DMS53 (cell line): ENCODE results near the gene OVCH2.
"Not testable (repeated sequence)": the region's sequence is repeated elsewhere in the genome, so short reads cannot be mapped to it uniquely, and the experiment has no call there.

Experiments
- DNase-seq: peaks from one replicate; lab custom pipeline; 2025; lab: John Stamatoyannopoulos, UW

The OVCH2 gene

GRCh38 chr11:7671347-7672215 is 34.7 kb downstream of the OVCH2 start:
- no peak for DNase-seq

DNA sequence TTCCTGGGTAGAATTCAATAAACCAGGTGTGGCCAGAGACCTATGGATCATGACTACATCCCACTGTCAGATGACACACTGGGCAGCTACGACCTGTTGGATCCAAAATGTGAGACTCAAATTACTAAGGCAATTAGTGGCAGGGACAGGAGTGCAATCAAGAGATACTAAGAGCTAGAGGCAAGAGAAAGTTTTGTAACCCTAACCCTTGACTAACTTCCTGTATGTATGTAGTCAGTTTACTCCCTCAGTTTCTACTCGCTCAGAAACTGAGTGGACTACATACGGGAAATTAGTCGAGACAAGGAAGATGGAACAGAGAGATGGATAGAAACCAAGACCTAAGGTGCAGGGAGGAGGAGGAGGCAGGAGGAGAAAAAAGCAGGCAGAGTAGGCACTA is 35.6 kb downstream of the OVCH2 start:
- DNase-seq, result no peak

DNA sequence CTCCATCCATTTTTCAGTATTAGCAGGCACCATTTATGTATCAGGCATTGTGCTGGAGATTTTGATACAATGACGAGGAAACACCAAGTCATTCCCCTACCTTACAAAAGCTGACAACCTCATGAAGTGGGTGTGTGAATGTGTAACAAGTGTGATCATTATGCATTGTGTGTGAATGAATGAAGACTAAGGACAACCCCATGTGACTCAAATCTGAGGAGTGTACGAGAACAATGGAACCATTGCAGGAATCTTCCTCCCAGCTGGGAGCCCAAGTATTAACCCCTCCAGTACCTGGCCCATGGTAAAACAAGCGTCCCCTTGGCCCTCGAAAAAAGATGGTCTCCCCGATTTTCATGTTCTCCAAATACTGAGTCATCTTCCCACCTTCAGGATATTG is 37.4 kb downstream of the OVCH2 start:
- no peak for DNase-seq

- DNase-seq, result no peak
Observed at GRCh38 chr11:7668464-7668863, 37.8 kb downstream of the OVCH2 start.

GRCh38 chr11:7667460-7667859 is 38.8 kb downstream of the OVCH2 start:
- peak; percentile 33 for DNase-seq

DNA sequence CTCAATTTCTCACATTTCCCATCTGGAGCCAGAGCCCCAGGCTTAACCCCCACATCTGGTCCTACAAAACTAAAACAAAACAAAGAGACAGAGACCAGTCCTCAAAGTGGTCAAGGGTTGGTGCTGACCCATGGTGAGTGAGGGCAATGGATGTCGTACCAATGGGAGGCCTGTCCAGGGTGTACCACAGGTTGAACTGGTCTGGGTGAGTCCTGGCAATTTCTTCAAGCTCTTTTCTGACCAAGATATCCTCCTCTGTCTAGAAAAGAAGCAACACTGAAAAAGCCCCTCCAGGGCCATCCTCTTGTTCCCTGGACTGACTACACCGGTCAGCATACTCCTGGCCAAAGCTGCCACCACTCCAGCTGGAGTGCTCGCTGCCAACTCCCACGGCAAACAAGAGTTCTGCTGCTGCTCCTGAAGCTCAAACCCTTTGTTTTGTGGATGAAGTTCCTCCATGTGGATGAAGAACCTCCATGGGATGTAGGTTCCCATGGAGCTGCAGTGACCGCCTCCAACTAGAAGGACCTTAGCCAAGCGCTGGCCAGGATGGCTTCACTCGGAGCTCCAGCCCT is 39.9 kb downstream of the OVCH2 start:
- DNase-seq, result no peak

DNA sequence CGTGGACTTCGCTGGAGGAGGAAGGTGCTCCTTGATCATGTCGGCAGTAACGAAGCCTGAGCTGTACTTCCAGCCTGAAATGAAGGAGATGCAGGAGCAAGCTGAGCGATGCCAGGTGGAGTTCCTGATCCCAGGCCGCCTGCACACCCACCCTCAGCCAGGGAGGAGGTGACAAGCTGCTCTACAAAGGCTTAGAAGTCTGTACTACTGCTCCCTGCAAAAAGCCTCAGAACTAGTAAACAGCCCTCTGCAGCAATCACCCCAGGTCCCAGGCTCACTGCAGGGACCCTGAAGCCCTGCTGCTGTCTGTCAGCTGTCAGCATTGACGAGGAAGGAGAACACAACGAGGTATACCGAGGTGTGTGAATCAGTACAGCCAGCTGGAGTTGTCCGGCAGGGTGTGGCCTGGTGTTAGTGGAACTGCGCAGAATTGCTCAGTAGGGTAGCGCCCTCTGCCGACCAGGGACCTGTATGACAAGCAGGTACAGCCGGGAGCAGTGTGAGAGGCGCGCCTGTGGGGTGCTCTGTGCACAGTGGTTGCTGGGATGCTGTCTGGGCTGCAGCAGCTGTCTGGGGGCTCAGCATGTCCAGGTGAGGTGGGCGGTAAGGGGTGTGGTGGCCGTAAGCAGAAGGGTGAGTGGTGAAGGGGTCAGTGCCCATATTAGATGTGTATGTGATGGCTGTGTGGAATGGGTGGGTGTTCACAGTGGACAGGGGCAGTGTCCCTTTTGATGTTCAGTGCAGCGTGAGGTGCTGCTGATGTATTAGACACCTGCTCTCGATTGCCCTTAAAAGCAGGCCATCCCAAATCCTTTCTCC is 40.6 kb downstream of the OVCH2 start:
- peak; percentile 90 for DNase-seq

DNA sequence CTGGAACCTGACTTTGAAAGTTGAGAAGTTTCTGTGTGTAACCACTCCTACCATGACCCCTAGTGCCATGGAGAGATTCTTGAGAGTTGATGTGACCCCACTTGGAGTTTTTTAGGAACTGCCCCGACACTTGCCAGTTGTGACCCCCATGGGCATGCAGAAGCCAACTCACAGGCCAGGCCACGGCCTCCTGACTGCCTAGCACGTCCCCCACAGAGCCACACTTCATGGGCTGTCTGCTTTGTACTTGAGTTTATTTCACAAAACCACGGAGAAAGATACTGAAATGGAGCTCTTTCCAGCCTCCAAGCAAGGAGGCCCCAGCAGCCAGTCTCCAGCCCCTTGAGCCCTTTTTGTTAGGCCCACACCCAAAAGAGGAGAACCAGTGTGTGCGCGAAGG is 41.4 kb downstream of the OVCH2 start:
- DNase-seq, result no peak

- not testable (repeated sequence) for DNase-seq
Observed at GRCh38 chr11:7663531-7663930, 42.7 kb downstream of the OVCH2 start.

DNA sequence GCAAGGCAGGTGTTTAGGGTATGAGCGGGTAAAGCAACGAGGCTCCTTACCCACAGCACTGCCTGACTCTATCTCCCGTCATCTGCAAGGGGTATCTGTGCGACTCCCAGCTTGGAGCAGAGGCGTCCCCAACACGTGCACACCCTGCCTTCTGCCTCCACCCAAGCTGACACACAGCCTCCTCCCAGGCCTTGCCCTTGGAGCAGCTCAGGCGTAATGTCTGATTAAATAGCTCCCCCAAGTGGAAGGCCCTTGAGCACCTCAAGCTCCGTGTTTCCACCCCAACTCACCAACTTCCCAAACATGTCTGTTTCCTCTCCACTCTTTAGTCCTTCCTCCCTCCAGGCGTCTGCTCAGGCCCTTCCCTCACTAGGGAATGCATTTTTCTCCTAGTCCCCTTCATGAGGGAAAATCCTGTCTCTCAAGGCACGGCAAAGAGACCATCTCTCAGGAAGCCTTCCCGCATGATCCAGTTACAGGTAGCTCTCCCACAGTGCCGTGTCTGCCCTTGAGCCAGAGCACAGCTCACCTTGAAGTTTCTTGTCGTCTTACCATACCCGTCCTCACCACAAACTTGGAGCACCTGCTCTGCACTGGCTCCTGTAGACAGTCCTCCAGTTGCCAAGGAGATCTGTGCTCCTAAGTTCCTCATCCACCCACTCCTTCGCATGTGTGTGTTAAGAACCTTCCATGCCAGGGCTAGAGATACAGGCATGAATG is 48.8 kb downstream of the OVCH2 start:
- DNase-seq, result peak; percentile 82

GRCh38 chr11:7656704-7657103 is 49.6 kb downstream of the OVCH2 start:
- no peak for DNase-seq

DNA sequence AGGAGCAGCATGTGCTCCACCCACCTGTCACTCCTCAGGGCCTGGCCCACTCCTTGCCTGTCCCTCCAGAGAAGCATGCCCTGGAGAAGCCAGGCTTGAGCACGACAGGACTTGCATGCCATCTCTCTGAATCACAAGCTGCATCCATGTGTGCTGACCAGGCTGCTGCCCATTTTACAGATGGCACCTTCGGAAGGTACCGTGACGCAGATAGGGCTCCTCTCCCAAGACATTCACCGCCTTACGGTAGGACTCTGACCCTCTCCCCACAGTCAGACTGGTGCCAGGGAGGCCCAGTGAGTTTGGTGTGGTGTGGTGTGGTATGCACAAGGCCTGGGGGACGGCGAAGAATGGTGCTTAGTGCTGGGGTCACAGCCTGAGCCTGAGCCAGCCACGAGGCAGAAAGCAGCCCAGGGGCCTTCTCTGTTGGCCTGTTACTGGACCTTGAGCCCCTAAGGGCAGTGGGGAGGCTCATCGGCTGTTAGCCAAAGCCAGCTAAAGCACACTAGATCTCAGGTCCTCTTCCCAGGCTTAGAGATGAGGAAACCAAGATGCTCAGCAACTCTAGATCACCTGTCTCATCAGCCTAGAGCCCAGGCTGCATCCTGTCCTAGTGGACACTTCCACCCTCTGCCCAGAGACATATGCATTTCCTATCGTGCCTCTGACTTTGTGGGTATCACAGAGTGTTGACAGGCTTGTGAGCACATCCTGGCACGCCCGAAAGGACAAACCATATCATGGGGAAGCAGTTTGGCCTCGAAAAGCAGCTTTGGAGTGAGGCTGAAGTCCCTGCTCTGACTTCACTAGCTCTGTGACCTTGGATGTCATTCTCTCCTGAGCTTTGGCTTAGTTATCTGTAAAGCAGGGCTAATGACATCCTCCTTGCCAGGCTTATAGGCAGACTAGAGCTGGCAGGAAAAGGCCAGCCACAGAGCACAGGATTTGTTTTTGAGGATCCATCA is 50.7 kb downstream of the OVCH2 start:
- DNase-seq, result no peak

DNA sequence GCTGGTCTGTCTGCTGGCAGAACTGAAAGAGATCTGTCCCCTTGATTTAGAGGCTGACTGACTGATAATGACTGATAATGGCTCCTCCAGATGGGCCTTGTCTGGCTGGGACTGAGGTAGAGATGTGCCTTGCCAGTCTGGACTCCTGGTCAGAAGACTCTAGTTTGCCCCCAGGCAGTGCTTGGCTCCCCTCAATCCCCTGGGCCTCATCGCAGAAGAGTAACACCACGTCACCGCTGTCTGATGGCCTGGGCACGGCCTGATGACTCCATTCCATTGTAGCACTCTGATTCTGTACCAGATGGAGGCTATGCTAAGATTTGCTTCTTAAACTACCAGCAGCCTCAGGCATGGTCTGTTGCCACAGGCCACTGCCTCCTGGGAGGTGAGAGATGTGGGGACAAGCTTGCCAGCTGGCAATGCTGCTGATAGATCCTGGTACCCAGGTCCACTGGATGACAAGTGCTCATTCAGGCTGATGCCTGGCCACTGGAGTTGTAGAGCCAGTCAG is 52.0 kb downstream of the OVCH2 start:
- no peak for DNase-seq

DNA sequence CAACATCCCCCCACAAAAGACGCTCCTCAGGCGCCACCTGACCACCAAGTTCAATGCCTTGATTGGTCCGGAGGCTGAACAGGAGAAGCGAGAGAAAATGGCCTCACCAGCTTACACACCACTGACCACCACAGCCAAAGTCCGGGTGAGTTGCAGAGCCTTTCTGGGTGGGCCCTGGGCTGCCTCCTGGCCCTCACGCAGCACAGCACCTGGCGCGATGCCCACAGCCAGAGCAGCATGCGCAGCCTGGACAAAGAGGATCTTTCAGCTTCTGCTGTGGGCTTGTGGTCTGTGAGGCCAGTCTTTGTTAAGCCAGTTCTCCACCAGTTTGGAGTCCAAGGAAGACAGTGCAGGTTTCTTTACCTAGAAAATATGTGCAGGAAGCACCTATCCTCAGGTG is 54.6 kb downstream of the OVCH2 start:
- no peak for DNase-seq

DNA sequence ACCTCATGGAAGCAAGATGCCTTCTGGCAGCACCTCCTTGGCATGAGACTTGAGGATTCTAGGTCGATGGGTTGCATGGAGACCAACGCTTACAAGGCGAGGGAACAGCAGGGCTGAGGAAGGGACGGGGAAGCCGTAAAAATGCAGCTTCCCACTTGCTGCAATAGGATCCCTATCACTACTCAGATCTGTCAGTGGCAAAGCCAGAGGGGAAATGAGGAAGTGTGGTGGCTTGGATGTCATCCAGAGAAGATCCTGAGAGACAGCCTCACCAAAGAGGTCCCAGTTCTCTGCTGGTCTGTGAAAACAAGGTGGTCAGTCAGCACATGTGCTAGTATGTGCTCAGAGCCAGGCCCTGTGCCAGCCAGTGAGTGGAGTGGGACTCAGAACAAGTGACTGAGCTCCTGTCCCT is 55.1 kb downstream of the OVCH2 start:
- DNase-seq, result no peak

DNA sequence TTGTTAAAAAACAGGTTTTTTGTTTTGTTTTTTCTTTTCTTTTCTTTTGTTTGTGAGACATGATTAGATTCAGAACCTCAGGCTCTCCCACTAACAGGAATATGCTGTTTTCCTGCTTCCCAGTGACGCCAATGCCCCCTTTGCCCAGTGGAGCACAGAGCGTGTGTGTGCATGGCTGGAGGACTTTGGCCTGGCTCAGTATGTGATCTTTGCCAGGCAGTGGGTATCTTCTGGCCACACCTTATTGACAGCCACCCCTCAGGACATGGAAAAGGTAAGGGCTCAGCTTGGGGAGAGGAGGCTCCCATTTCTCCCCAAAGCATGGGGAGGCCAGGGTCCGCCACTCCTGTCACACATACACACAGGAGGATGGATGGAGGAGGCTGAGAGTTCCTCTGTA is 58.0 kb downstream of the OVCH2 start:
- DNase-seq, result no peak

DNA sequence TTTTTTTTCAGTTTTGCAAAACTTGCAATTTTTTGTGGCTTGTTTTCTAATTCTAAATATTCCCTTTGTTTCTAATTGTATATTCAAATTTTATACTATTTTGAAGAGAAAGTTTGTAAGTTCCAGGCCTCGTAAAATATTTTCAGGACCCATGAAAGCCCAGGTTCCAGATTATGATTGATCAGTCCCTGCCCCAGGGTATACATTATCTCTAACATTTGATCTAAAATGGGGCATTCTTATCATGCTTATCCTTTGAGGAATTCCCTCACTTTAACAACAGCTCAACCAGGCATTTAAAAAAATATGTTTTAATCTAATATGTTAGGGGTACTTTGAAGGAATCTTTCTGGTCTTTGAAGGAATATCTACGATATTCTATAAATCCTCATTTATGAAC is 59.4 kb downstream of the OVCH2 start:
- no peak for DNase-seq

DNA sequence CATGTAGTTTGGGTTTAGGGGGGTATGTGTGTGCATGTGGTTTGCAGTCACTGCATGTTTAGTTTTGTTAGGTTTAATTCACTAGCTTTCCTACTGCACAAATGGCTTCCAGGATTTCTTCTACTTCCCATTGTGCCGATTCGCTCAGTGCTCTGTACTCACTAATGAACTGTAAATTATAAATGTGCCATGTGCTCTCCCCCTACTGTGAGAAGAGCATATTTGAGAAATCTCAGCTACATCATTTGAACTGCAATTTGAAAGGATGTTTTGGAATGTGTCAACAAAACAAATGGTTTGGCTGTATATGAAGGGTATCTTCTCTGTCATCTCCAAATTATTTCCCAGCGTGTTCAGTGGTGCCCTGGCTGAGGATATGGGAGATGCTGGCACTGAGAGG is 61.1 kb downstream of the OVCH2 start:
- DNase-seq, result no peak

- no peak for DNase-seq
Observed at GRCh38 chr11:7643314-7643713, 63.0 kb downstream of the OVCH2 start.

- peak; percentile 11 for DNase-seq
Observed at GRCh38 chr11:7642747-7643146, 63.5 kb downstream of the OVCH2 start.

DNA sequence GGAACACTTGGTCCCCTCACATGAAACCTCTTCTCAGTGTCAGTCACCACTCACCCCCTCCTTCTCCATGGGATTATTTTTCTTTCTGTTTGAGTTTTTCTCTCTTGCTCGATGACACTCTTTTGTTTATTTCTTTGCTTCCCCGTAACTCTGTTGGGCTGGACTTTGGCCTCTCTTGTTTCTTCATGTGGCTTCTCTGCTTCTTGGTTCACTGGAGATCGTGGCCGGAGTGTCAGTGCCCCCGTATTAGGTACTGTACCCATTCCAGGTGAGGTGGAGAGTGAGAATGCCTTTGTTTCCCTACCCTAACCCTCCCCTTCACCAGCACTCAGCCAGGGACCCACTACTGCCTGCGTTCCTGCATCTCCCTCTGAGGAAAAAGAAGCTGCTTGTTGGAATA is 65.5 kb downstream of the OVCH2 start:
- DNase-seq, result no peak
